Osteoblast (primary cell): ENCODE measurements around the gene HCFC1. TPM values are rescaled to one million over a fixed set of nuclear protein-coding genes. Genes with fewer than 3 reads are reported as not detected.

Experiments used
- DNase-seq: peaks from one replicate; pipeline ENCODE4 v3.0.0; 2011; ENCODE audit warnings: low spot score, mixed read lengths; ENCODE audit not compliant: insufficient read length; ENCODE audit errors: missing footprints
- H2AFZ ChIP-seq: 2 replicates; pipeline ENCODE4 v1.6.0; 2011; ENCODE audit warnings: mild to moderate bottlenecking, low read length
- H3K27ac ChIP-seq: 2 replicates; pipeline ENCODE4 v1.5.1; 2011; ENCODE audit warnings: mild to moderate bottlenecking, low read depth, low read length, moderate library complexity
- H3K27me3 ChIP-seq: 2 replicates; pipeline ENCODE4 v1.6.0; 2012; ENCODE audit warnings: mild to moderate bottlenecking, control low read depth, inconsistent platforms, low read length, moderate library complexity; ENCODE audit not compliant: insufficient read depth
- H3K36me3 ChIP-seq: 2 replicates; pipeline ENCODE4 v1.5.1; 2011; ENCODE audit warnings: mild to moderate bottlenecking, low read length, control low read depth, moderate library complexity; ENCODE audit not compliant: insufficient read depth
- H3K4me1 ChIP-seq: 2 replicates; pipeline ENCODE4 v1.5.1; 2011; ENCODE audit warnings: mild to moderate bottlenecking, low read length, control low read depth, moderate library complexity; ENCODE audit not compliant: insufficient read depth
- H3K4me2 ChIP-seq: 2 replicates; pipeline ENCODE4 v1.6.0; 2011; ENCODE audit warnings: mild to moderate bottlenecking, low read length; ENCODE audit not compliant: insufficient read depth
- H3K4me3 ChIP-seq: fragments of 200-600 bp; sonication (generic); 3 replicates; pipeline ENCODE4 v1.5.1; 2012; ENCODE audit warnings: mild to moderate bottlenecking, low read length, inconsistent platforms; ENCODE audit not compliant: insufficient read depth
- H3K79me2 ChIP-seq: 2 replicates; pipeline ENCODE4 v1.6.0; 2012; ENCODE audit warnings: mild to moderate bottlenecking, low read length, control low read depth, inconsistent platforms; ENCODE audit not compliant: insufficient read depth
- H3K9me3 ChIP-seq: 2 replicates; pipeline ENCODE4 v1.5.1; 2011; ENCODE audit warnings: low read depth, low read length, control low read depth
- H4K20me1 ChIP-seq: 2 replicates; pipeline ENCODE4 v1.6.0; 2012; ENCODE audit warnings: mild to moderate bottlenecking, low read length, control low read depth; ENCODE audit not compliant: insufficient read depth
- total RNA-seq: library from RNA; depleted of rRNA; stranded (reverse); fragments of >200 nt; gene quantifications from 2 replicates; pipeline ENCODE4 v1.2.3, GENCODE V29; 2012
- TF ChIP-seq, protein P1 (sequence below): IDR thresholded peaks from 2 replicates; pipeline ENCODE4 v1.5.1; 2011; ENCODE audit warnings: mild to moderate bottlenecking, low read depth, low read length, moderate library complexity; ENCODE audit errors: extremely low read depth

HCFC1 gene
- total RNA-seq, 1 donor = 24.6 TPM

DNA sequence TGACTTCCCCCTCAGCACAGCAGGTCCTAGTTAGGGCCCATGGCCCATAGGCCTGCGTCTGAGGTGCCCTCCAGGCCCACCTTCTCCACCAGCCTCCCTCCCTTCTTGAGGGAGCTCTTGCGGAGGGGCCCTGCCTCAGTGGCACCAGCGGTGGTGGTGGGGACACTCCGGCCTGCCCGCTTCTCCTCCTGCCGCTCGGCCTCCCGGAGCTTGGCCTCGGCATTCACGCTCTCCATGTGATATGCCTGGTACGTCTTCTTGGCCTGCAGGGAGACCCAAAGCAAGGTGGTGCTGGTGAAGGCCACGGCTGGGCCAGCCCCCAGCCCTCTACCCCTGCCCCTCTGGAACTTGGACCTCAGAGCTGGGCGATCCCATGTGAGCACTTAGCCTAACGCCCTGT, 51.1 kb downstream of the HCFC1 start:
- H3K27me3 ChIP-seq = peaks cover 9% of the 10 kb centered on the region
- no peaks in the 10 kb centered on the region for H3K9me3 ChIP-seq
- TF ChIP-seq, protein P1, sequence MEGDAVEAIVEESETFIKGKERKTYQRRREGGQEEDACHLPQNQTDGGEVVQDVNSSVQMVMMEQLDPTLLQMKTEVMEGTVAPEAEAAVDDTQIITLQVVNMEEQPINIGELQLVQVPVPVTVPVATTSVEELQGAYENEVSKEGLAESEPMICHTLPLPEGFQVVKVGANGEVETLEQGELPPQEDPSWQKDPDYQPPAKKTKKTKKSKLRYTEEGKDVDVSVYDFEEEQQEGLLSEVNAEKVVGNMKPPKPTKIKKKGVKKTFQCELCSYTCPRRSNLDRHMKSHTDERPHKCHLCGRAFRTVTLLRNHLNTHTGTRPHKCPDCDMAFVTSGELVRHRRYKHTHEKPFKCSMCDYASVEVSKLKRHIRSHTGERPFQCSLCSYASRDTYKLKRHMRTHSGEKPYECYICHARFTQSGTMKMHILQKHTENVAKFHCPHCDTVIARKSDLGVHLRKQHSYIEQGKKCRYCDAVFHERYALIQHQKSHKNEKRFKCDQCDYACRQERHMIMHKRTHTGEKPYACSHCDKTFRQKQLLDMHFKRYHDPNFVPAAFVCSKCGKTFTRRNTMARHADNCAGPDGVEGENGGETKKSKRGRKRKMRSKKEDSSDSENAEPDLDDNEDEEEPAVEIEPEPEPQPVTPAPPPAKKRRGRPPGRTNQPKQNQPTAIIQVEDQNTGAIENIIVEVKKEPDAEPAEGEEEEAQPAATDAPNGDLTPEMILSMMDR = no peak
- no peak overlapping the region for H2AFZ ChIP-seq
- no peak overlapping the region for H3K4me2 ChIP-seq
- no peaks in the 10 kb centered on the region for H4K20me1 ChIP-seq
- no peaks in the 10 kb centered on the region for H3K79me2 ChIP-seq
- no peaks in the 10 kb centered on the region for H3K36me3 ChIP-seq
- H3K27ac ChIP-seq = no peak overlapping the region
- DNase-seq = no peak
- no peaks in the 10 kb centered on the region for H3K4me1 ChIP-seq
- H3K4me3 ChIP-seq = no peak overlapping the region

- no peak overlapping the region for H3K27ac ChIP-seq
- no peak overlapping the region for H3K4me2 ChIP-seq
- no peaks in the 10 kb centered on the region for H3K79me2 ChIP-seq
- no peaks in the 10 kb centered on the region for H3K36me3 ChIP-seq
- no peak overlapping the region for H2AFZ ChIP-seq
- H4K20me1 ChIP-seq = no peaks in the 10 kb centered on the region
- no peaks in the 10 kb centered on the region for H3K9me3 ChIP-seq
- DNase-seq = peak; percentile 84
- H3K4me1 ChIP-seq = no peaks in the 10 kb centered on the region
- H3K27me3 ChIP-seq = peaks cover 5% of the 10 kb centered on the region
- TF ChIP-seq, protein P1 = no peak
- H3K4me3 ChIP-seq = no peak overlapping the region
Measured at GRCh38 chrX:153919281-153919680, 52.3 kb downstream of the HCFC1 start.

DNA sequence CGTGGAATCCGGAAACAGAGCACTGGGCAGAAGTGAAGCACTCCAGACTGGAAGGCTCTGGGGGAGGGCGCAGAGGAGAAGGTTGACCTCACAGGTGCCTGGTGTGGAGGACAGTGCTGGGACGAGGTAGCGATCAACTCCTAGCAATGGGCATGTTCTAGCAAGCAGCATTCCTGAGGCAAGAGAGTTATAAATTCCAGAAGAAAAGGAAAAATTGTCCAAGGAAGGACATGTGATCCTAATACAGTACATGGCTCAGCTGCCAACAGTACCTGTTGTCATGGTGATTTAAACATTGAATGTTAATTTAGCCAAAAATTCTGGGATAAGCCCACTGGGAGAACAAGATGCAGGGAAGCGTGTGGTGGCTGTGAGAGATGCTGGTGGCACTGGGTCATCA, 53.7 kb downstream of the HCFC1 start:
- Histone ChIP-seq H3K27ac (no peak overlapping the region), H3K9me3 (no peaks in the 10 kb centered on the region), H3K4me3 (no peak overlapping the region), H4K20me1 (no peaks in the 10 kb centered on the region), H3K4me1 (no peaks in the 10 kb centered on the region), H3K4me2 (no peak overlapping the region), H3K36me3 (no peaks in the 10 kb centered on the region), H2AFZ (no peak overlapping the region), H3K27me3 (peaks cover 5% of the 10 kb centered on the region), H3K79me2 (no peaks in the 10 kb centered on the region)
- TF ChIP-seq, protein P1 = no peak
- DNase-seq = peak; percentile 42

DNA sequence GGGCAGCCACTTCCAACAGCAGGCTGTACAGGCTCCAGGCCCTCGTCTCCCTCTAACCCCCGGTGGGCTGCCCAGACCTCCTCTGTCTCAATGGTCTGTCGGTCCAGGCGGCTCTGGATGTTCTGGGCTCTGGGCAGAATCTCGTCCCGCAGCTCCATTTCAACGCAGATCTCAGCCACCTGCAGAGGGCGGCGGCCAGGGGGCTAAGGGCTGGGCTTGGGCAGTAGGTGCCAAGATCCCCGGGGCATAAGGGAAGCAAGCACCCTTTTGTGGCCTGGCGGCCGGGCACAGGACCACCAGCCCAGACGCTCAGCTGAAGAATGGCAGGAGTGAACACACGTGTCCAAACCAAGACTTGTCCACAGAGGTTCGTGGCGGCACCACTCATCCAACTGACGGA, 57.9 kb downstream of the HCFC1 start:
- Histone ChIP-seq H3K79me2 (no peaks in the 10 kb centered on the region), H3K4me2 (no peak overlapping the region), H3K36me3 (no peaks in the 10 kb centered on the region), H3K27me3 (no peaks in the 10 kb centered on the region), H2AFZ (no peak overlapping the region), H3K9me3 (no peaks in the 10 kb centered on the region), H3K4me1 (no peaks in the 10 kb centered on the region), H3K27ac (no peak overlapping the region), H4K20me1 (no peaks in the 10 kb centered on the region), H3K4me3 (no peak overlapping the region)
- peak; percentile 50 for DNase-seq
- TF ChIP-seq, protein P1 = no peak
